Measurements from ENCODE around the gene ARGLU1. TPM values are rescaled to one million over a fixed set of nuclear protein-coding genes. Genes with fewer than 3 reads are reported as not detected.

Gene ARGLU1
- total RNA-seq, 1 experiment from 2014 or later = 115 TPM

DNA sequence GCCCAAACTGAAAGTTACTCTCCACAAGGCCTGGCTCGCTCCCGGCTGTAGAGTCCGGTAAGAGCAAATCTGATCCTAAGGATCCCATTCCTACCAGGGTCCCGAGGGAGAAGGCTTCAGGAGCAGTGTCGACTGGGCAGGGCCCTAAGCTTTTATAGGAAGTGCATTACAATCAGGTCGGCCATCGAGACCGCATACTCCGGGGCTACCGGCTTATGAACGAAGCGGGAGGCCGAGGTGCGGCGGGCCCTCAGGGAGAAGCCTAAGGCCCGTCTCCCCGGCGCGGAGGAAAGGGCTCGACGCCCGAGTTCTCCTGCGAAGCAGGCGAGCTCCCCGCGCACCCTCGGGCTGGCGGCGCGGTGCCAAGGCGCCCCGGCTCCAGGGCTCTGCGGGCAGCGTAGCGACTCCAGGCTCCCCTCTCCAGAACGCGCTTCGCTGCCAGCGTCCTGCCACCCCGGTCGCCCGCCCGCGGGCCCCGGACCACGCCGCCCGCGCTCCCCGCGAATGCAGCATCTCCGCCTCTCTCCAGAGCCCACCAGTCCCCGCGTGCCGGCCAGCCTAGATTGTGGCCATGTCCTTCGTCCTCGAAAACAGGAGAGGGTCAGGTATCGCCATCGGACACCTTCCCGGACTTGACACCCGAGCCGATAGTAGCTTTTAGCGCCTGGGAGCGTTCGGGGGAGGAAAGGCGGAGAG lies 33.8 kb downstream of the ARGLU1 start (continued):
- TF ChIP-seq, protein P1, sequence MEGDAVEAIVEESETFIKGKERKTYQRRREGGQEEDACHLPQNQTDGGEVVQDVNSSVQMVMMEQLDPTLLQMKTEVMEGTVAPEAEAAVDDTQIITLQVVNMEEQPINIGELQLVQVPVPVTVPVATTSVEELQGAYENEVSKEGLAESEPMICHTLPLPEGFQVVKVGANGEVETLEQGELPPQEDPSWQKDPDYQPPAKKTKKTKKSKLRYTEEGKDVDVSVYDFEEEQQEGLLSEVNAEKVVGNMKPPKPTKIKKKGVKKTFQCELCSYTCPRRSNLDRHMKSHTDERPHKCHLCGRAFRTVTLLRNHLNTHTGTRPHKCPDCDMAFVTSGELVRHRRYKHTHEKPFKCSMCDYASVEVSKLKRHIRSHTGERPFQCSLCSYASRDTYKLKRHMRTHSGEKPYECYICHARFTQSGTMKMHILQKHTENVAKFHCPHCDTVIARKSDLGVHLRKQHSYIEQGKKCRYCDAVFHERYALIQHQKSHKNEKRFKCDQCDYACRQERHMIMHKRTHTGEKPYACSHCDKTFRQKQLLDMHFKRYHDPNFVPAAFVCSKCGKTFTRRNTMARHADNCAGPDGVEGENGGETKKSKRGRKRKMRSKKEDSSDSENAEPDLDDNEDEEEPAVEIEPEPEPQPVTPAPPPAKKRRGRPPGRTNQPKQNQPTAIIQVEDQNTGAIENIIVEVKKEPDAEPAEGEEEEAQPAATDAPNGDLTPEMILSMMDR (IDR thresholded peaks at IDR 0.05) = no peak
- TF ChIP-seq ETV6 (CRISPR knock-in tag; IDR thresholded peaks at IDR 0.05) (no peak), SOX15 (CRISPR knock-in tag; IDR thresholded peaks at IDR 0.05) (no peak), ZBTB21 (CRISPR knock-in tag; IDR thresholded peaks at IDR 0.05; ENCODE audit: borderline replicate concordance) (no peak), SMAD3 (CRISPR knock-in tag; IDR thresholded peaks at IDR 0.05; ENCODE audit: borderline replicate concordance) (peak; percentile 60; the same call in 1 of the 2 replicates), NR3C1 (CRISPR knock-in tag; conservative IDR thresholded peaks at IDR 0.05; ENCODE audit: low read depth) (no peak), EMX1 (CRISPR knock-in tag; IDR thresholded peaks at IDR 0.05) (no peak), ZNF138 (CRISPR knock-in tag; conservative IDR thresholded peaks at IDR 0.05) (0 out of 2 replicates have a peak, but pooled peaks have one; percentile 24), TEAD4 (CRISPR knock-in tag; IDR thresholded peaks at IDR 0.05) (no peak), NFATC4 (CRISPR knock-in tag; IDR thresholded peaks at IDR 0.05) (no peak), SP1 (CRISPR knock-in tag; conservative IDR thresholded peaks at IDR 0.05) (no peak), ESRRA (CRISPR knock-in tag; IDR thresholded peaks at IDR 0.05; ENCODE audit: borderline replicate concordance) (no peak)
- TF ChIP-seq, protein P2, sequence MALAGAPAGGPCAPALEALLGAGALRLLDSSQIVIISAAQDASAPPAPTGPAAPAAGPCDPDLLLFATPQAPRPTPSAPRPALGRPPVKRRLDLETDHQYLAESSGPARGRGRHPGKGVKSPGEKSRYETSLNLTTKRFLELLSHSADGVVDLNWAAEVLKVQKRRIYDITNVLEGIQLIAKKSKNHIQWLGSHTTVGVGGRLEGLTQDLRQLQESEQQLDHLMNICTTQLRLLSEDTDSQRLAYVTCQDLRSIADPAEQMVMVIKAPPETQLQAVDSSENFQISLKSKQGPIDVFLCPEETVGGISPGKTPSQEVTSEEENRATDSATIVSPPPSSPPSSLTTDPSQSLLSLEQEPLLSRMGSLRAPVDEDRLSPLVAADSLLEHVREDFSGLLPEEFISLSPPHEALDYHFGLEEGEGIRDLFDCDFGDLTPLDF (CRISPR knock-in tag; IDR thresholded peaks at IDR 0.05) = no peak
- TF ChIP-seq, protein P3, sequence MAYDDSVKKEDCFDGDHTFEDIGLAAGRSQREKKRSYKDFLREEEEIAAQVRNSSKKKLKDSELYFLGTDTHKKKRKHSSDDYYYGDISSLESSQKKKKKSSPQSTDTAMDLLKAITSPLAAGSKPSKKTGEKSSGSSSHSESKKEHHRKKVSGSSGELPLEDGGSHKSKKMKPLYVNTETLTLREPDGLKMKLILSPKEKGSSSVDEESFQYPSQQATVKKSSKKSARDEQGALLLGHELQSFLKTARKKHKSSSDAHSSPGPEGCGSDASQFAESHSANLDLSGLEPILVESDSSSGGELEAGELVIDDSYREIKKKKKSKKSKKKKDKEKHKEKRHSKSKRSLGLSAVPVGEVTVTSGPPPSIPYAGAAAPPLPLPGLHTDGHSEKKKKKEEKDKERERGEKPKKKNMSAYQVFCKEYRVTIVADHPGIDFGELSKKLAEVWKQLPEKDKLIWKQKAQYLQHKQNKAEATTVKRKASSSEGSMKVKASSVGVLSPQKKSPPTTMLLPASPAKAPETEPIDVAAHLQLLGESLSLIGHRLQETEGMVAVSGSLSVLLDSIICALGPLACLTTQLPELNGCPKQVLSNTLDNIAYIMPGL (CRISPR knock-in tag; IDR thresholded peaks at IDR 0.05) = peak; percentile 65; the same call in 1 of the 2 replicates
- TF ChIP-seq, protein P4, sequence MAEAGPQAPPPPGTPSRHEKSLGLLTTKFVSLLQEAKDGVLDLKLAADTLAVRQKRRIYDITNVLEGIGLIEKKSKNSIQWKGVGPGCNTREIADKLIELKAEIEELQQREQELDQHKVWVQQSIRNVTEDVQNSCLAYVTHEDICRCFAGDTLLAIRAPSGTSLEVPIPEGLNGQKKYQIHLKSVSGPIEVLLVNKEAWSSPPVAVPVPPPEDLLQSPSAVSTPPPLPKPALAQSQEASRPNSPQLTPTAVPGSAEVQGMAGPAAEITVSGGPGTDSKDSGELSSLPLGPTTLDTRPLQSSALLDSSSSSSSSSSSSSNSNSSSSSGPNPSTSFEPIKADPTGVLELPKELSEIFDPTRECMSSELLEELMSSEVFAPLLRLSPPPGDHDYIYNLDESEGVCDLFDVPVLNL (CRISPR knock-in tag; IDR thresholded peaks at IDR 0.05; ENCODE audit: borderline replicate concordance, low read depth) = 0 out of 2 replicates have a peak, but pooled peaks have one; percentile 53
- TF ChIP-seq, protein P5, sequence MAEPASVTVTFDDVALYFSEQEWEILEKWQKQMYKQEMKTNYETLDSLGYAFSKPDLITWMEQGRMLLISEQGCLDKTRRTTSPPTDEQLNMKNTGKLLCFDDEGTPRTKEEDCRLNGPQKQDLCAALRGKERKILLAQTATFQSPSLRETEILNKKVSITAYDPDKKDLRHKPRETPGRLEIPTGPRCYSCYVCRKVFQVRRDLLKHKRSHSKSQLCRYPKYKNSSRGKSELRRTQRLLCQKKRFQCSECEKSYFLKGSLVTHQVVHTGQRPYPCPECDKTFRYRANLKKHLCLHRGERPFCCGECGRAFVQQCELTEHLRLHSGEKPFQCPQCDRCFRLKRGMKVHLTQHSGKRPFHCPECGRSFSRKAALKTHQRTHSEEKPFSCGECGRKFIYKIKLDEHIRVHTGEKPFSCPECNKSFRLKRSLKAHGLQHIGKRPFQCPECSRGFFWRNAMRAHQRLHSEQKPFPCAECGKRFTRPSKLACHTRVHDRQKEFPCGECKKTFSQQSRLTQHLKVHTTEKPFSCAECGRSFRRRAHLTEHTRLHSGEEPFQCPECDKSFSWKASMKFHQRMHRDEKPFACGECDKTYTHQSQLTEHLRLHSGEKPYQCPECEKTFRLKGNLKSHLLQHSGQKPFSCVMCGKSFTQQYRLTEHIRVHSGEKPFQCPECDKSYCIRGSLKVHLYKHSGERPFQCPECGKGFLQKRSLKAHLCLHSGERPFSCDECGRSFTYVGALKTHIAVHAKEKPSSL (CRISPR knock-in tag; conservative IDR thresholded peaks at IDR 0.05) = no peak
- TF ChIP-seq, protein P6, sequence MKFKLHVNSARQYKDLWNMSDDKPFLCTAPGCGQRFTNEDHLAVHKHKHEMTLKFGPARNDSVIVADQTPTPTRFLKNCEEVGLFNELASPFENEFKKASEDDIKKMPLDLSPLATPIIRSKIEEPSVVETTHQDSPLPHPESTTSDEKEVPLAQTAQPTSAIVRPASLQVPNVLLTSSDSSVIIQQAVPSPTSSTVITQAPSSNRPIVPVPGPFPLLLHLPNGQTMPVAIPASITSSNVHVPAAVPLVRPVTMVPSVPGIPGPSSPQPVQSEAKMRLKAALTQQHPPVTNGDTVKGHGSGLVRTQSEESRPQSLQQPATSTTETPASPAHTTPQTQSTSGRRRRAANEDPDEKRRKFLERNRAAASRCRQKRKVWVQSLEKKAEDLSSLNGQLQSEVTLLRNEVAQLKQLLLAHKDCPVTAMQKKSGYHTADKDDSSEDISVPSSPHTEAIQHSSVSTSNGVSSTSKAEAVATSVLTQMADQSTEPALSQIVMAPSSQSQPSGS (CRISPR knock-in tag; IDR thresholded peaks at IDR 0.05; ENCODE audit: borderline replicate concordance, low read depth) = no peak
- TF ChIP-seq, protein P7, sequence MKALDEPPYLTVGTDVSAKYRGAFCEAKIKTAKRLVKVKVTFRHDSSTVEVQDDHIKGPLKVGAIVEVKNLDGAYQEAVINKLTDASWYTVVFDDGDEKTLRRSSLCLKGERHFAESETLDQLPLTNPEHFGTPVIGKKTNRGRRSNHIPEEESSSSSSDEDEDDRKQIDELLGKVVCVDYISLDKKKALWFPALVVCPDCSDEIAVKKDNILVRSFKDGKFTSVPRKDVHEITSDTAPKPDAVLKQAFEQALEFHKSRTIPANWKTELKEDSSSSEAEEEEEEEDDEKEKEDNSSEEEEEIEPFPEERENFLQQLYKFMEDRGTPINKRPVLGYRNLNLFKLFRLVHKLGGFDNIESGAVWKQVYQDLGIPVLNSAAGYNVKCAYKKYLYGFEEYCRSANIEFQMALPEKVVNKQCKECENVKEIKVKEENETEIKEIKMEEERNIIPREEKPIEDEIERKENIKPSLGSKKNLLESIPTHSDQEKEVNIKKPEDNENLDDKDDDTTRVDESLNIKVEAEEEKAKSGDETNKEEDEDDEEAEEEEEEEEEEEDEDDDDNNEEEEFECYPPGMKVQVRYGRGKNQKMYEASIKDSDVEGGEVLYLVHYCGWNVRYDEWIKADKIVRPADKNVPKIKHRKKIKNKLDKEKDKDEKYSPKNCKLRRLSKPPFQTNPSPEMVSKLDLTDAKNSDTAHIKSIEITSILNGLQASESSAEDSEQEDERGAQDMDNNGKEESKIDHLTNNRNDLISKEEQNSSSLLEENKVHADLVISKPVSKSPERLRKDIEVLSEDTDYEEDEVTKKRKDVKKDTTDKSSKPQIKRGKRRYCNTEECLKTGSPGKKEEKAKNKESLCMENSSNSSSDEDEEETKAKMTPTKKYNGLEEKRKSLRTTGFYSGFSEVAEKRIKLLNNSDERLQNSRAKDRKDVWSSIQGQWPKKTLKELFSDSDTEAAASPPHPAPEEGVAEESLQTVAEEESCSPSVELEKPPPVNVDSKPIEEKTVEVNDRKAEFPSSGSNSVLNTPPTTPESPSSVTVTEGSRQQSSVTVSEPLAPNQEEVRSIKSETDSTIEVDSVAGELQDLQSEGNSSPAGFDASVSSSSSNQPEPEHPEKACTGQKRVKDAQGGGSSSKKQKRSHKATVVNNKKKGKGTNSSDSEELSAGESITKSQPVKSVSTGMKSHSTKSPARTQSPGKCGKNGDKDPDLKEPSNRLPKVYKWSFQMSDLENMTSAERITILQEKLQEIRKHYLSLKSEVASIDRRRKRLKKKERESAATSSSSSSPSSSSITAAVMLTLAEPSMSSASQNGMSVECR (CRISPR knock-in tag; IDR thresholded peaks at IDR 0.05; ENCODE audit: borderline replicate concordance) = no peak; the same call in 1 of the 2 replicates
- TF ChIP-seq, protein P8, sequence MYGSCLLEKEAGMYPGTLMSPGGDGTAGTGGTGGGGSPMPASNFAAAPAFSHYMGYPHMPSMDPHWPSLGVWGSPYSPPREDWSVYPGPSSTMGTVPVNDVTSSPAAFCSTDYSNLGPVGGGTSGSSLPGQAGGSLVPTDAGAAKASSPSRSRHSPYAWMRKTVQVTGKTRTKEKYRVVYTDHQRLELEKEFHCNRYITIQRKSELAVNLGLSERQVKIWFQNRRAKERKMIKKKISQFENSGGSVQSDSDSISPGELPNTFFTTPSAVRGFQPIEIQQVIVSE (CRISPR knock-in tag; IDR thresholded peaks at IDR 0.05; ENCODE audit: borderline replicate concordance) = no peak
- TF ChIP-seq, protein P9, sequence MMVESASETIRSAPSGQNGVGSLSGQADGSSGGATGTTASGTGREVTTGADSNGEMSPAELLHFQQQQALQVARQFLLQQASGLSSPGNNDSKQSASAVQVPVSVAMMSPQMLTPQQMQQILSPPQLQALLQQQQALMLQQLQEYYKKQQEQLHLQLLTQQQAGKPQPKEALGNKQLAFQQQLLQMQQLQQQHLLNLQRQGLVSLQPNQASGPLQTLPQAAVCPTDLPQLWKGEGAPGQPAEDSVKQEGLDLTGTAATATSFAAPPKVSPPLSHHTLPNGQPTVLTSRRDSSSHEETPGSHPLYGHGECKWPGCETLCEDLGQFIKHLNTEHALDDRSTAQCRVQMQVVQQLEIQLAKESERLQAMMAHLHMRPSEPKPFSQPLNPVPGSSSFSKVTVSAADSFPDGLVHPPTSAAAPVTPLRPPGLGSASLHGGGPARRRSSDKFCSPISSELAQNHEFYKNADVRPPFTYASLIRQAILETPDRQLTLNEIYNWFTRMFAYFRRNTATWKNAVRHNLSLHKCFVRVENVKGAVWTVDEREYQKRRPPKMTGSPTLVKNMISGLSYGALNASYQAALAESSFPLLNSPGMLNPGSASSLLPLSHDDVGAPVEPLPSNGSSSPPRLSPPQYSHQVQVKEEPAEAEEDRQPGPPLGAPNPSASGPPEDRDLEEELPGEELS (CRISPR knock-in tag; IDR thresholded peaks at IDR 0.05) = 0 out of 2 replicates have a peak, but pooled peaks have one; percentile 34

Measured in WTC11 (cell line).